ENCODE results near the gene NCS1. TPM values are rescaled to one million over a fixed set of nuclear protein-coding genes. Genes with fewer than 3 reads are reported as not detected.

The NCS1 gene
- total and polyA plus RNA-seq, 2 of the 8 experiments (the other 6 are each of a cell fraction or from before 2014, with no cell fraction given): 34.7 to 47.6 TPM

DNA sequence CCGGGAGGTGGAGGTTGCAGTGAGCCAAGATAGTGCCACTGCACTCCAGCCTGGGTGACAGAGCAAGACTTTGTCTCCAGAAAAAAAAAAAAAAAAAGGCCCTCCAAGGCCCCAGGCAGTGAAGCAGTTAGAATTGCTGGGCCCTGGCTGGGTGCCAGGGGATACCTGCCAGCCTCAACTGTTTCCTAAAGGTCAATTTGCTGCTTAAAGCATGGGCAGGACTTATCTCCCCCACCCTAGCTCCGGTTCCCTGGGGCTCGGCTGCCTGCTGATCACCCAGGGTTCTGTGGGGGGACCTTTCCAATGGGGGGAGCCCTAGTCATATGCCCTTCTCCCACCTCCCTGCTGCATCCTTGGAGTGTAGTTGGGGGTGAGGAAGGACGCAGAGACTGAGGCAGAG is 25.7 kb downstream of the NCS1 start (continued):
- TF ChIP-seq, protein P1, sequence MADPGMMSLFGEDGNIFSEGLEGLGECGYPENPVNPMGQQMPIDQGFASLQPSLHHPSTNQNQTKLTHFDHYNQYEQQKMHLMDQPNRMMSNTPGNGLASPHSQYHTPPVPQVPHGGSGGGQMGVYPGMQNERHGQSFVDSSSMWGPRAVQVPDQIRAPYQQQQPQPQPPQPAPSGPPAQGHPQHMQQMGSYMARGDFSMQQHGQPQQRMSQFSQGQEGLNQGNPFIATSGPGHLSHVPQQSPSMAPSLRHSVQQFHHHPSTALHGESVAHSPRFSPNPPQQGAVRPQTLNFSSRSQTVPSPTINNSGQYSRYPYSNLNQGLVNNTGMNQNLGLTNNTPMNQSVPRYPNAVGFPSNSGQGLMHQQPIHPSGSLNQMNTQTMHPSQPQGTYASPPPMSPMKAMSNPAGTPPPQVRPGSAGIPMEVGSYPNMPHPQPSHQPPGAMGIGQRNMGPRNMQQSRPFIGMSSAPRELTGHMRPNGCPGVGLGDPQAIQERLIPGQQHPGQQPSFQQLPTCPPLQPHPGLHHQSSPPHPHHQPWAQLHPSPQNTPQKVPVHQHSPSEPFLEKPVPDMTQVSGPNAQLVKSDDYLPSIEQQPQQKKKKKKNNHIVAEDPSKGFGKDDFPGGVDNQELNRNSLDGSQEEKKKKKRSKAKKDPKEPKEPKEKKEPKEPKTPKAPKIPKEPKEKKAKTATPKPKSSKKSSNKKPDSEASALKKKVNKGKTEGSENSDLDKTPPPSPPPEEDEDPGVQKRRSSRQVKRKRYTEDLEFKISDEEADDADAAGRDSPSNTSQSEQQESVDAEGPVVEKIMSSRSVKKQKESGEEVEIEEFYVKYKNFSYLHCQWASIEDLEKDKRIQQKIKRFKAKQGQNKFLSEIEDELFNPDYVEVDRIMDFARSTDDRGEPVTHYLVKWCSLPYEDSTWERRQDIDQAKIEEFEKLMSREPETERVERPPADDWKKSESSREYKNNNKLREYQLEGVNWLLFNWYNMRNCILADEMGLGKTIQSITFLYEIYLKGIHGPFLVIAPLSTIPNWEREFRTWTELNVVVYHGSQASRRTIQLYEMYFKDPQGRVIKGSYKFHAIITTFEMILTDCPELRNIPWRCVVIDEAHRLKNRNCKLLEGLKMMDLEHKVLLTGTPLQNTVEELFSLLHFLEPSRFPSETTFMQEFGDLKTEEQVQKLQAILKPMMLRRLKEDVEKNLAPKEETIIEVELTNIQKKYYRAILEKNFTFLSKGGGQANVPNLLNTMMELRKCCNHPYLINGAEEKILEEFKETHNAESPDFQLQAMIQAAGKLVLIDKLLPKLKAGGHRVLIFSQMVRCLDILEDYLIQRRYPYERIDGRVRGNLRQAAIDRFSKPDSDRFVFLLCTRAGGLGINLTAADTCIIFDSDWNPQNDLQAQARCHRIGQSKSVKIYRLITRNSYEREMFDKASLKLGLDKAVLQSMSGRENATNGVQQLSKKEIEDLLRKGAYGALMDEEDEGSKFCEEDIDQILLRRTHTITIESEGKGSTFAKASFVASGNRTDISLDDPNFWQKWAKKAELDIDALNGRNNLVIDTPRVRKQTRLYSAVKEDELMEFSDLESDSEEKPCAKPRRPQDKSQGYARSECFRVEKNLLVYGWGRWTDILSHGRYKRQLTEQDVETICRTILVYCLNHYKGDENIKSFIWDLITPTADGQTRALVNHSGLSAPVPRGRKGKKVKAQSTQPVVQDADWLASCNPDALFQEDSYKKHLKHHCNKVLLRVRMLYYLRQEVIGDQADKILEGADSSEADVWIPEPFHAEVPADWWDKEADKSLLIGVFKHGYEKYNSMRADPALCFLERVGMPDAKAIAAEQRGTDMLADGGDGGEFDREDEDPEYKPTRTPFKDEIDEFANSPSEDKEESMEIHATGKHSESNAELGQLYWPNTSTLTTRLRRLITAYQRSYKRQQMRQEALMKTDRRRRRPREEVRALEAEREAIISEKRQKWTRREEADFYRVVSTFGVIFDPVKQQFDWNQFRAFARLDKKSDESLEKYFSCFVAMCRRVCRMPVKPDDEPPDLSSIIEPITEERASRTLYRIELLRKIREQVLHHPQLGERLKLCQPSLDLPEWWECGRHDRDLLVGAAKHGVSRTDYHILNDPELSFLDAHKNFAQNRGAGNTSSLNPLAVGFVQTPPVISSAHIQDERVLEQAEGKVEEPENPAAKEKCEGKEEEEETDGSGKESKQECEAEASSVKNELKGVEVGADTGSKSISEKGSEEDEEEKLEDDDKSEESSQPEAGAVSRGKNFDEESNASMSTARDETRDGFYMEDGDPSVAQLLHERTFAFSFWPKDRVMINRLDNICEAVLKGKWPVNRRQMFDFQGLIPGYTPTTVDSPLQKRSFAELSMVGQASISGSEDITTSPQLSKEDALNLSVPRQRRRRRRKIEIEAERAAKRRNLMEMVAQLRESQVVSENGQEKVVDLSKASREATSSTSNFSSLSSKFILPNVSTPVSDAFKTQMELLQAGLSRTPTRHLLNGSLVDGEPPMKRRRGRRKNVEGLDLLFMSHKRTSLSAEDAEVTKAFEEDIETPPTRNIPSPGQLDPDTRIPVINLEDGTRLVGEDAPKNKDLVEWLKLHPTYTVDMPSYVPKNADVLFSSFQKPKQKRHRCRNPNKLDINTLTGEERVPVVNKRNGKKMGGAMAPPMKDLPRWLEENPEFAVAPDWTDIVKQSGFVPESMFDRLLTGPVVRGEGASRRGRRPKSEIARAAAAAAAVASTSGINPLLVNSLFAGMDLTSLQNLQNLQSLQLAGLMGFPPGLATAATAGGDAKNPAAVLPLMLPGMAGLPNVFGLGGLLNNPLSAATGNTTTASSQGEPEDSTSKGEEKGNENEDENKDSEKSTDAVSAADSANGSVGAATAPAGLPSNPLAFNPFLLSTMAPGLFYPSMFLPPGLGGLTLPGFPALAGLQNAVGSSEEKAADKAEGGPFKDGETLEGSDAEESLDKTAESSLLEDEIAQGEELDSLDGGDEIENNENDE (IDR thresholded peaks at IDR 0.05; ENCODE audit: insufficient replicate concordance, low read length): no peak
- TF ChIP-seq SIRT6 (IDR thresholded peaks at IDR 0.05; ENCODE audit: low read length) (no peak), CBX5 (IDR thresholded peaks at IDR 0.05; ENCODE audit: low read depth, low read length) (no peak), HDAC2 (IDR thresholded peaks at IDR 0.05; ENCODE audit: borderline replicate concordance in 1 of 2, low read depth in 2 of 2, low read length in 2 of 2) (no peak), CHD1 (IDR thresholded peaks at IDR 0.05; ENCODE audit: low read depth, low read length) (no peak), HDAC6 (IDR thresholded peaks at IDR 0.05; ENCODE audit: low read depth, low read length) (no peak), SP2 (IDR thresholded peaks at IDR 0.05; ENCODE audit: low read length) (no peak), TEAD4 (IDR thresholded peaks at IDR 0.05; ENCODE audit: low read depth, low read length) (no peak), SP1 (IDR thresholded peaks at IDR 0.05; ENCODE audit: low read depth, low read length) (no peak), SIN3A (conservative IDR thresholded peaks at IDR 0.05 in 1 of 2, IDR thresholded peaks at IDR 0.05 in 1 of 2; ENCODE audit: low read depth in 1 of 2, low read length in 2 of 2) (no peak), CBX8 (IDR thresholded peaks at IDR 0.05; ENCODE audit: borderline replicate concordance, low read depth, low read length) (no peak)
- TF ChIP-seq, protein P2, sequence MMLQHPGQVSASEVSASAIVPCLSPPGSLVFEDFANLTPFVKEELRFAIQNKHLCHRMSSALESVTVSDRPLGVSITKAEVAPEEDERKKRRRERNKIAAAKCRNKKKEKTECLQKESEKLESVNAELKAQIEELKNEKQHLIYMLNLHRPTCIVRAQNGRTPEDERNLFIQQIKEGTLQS (IDR thresholded peaks at IDR 0.05; ENCODE audit: insufficient read depth, low read depth, low read length): no peak

All from H1 (cell line).